ENCODE results near the gene TM9SF2.

Gene TM9SF2

DNA sequence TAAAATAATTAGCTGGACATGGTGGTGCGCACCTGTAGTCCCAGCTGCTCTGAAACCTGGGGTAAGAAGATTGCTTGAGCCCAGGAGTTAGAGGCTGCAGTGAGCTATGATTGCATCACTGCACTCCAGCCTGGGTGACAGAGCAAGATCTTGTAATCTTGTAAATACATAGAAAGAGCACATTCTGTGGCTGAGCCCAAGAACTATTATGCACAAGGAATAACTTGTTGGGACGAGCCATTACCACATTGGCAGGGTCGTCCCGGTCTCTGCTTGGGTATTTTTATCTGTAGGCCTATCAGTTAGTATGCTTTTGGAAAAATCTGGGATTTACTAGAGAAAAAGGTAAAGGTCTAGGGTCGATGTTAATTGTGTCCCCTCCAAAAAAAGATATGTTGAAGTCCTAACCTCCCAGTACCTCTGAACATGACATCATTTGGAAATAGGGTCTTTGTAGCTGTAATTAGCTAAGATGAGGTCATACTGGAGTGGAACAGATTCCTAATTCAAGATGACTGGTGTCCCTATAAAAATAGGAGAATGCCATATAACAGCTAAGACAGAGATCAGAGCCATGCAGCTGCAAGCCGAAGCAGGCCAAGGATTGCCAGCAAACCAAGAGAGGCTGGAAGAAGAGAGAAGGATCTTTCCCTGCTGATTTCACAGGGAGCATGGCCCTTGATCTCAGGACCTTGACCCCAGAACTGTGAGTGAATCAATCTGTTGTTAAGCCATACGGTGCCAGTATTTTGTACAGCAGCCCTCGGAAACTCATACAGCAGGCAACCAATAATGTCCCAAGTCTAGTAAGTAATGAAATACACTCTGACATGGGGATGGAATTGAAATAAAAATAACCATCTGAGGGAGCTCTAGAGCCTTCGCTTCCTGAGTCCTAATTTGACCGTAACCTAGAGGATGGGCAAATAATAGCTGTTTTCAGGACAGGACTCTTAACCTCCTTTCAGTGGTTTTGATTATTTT lies 77.0 kb downstream of the TM9SF2 start:
- TF ChIP-seq, protein P1, sequence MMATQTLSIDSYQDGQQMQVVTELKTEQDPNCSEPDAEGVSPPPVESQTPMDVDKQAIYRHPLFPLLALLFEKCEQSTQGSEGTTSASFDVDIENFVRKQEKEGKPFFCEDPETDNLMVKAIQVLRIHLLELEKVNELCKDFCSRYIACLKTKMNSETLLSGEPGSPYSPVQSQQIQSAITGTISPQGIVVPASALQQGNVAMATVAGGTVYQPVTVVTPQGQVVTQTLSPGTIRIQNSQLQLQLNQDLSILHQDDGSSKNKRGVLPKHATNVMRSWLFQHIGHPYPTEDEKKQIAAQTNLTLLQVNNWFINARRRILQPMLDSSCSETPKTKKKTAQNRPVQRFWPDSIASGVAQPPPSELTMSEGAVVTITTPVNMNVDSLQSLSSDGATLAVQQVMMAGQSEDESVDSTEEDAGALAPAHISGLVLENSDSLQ (IDR thresholded peaks at IDR 0.05): no peak
- TF ChIP-seq L3MBTL2 (conservative IDR thresholded peaks at IDR 0.05): no peak
- TF ChIP-seq SP1 (IDR thresholded peaks at IDR 0.05): no peak
- no peak for TF ChIP-seq NFRKB (IDR thresholded peaks at IDR 0.05)
- TF ChIP-seq ELF4 (IDR thresholded peaks at IDR 0.05): no peak
- TF ChIP-seq SUZ12 (IDR thresholded peaks at IDR 0.05): no peak
- no peak for TF ChIP-seq CTBP1 (IDR thresholded peaks at IDR 0.05; ENCODE audit: borderline replicate concordance)
- no peak for TF ChIP-seq FOXK2 (IDR thresholded peaks at IDR 0.05)
- TF ChIP-seq LEF1 (IDR thresholded peaks at IDR 0.05; ENCODE audit: borderline replicate concordance): no peak
- TF ChIP-seq FOXM1 (IDR thresholded peaks at IDR 0.05; ENCODE audit: borderline replicate concordance): no peak
- TF ChIP-seq TARDBP (IDR thresholded peaks at IDR 0.05): no peak
- no peak for TF ChIP-seq FOXA1 (IDR thresholded peaks at IDR 0.05)
- TF ChIP-seq BHLHE40 (IDR thresholded peaks at IDR 0.05; ENCODE audit: borderline replicate concordance): no peak
- no peak for TF ChIP-seq HDGF (IDR thresholded peaks at IDR 0.05; ENCODE audit: borderline replicate concordance)
- TF ChIP-seq ARNT (IDR thresholded peaks at IDR 0.05): no peak
- TF ChIP-seq ZNF384 (IDR thresholded peaks at IDR 0.05): no peak
- no peak for DNase-seq (ENCODE audit: extremely low spot score)
- CTCF ChIA-PET: interaction anchor here (0.9 to 1.3 kb wide), 2 partner anchors 22 to 32 kb away, joined by 3 to 6 read pairs; no protein-coding TSS in a partner anchor

DNA sequence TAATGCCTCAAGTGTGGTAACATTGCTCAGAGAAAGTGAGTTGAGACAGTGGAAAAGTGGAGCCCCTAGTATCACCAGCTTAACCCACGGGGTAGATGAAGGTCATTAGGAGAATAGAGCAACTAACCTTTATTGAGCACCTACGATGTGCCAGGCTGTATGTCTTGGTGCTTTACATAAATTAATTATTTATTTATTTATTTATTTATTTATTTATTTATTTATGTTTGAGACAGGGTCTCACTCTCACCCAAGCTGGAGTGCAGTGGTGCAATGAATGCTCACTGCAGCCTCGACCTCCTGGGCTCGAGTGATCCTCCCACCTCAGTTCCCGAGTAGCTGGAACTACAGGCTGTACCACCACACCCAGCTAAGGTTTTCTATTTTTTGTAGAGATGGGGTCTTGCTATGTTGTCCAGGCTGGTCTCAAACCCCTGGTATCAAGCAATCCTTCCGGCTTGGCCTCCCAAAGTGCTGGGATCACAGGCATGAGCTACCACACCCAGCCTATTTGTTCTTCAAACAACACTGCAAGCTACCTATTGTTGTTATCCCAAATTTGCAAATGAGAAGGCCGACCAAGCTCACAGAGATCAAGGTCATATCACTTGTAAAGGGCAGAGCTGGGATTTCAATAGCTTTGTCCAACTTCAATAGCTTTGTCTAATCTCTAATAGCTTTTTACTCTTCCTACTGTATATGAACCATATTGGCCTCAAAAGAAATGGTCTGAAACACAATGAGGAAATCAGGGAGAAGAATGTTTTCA lies 79.4 kb downstream of the TM9SF2 start:
- DNase-seq (ENCODE audit: extremely low spot score): no peak
- TF ChIP-seq ELF4 (IDR thresholded peaks at IDR 0.05) (no peak), LEF1 (IDR thresholded peaks at IDR 0.05; ENCODE audit: borderline replicate concordance) (no peak), CTBP1 (IDR thresholded peaks at IDR 0.05; ENCODE audit: borderline replicate concordance) (no peak), FOXK2 (IDR thresholded peaks at IDR 0.05) (no peak), ZNF384 (IDR thresholded peaks at IDR 0.05) (no peak), FOXM1 (IDR thresholded peaks at IDR 0.05; ENCODE audit: borderline replicate concordance) (no peak), SUZ12 (IDR thresholded peaks at IDR 0.05) (no peak), SP1 (IDR thresholded peaks at IDR 0.05) (no peak)
- TF ChIP-seq, protein P1 (IDR thresholded peaks at IDR 0.05): no peak
- ChIA-PET CTCF (no interaction called here), POLR2A (no interaction called here)

More for the DNA sequence above, 77.0 kb downstream of the TM9SF2 start:
- POLR2A ChIA-PET: interaction anchor here (1.1 kb wide), 1 partner anchor 62 kb away, joined by 3 read pairs; no protein-coding TSS in a partner anchor

DNA sequence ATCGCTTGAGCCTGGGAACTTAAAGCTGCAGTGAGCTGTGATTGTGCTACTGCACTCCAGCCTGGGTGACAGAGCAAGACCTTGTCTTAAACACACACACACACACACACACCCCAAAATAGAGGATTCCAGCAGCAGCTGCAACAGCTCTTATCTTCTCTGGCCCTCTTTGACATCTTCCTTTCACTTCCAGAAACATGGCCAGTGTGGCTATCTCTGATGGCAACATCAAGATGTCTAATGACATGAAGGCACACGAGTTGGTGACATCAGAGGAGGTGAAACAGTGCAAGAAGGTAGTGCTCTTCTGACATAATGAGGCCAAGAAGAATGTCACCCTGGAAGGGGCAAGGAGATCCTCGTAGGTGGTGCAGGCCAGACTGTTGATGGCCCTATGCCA lies 81.2 kb downstream of the TM9SF2 start:
- TF ChIP-seq ELF4 (IDR thresholded peaks at IDR 0.05) (no peak), SUZ12 (IDR thresholded peaks at IDR 0.05) (no peak), FOXA1 (IDR thresholded peaks at IDR 0.05) (no peak), NFRKB (IDR thresholded peaks at IDR 0.05) (no peak), TARDBP (IDR thresholded peaks at IDR 0.05) (no peak), SP1 (IDR thresholded peaks at IDR 0.05) (no peak), BHLHE40 (IDR thresholded peaks at IDR 0.05; ENCODE audit: borderline replicate concordance) (no peak), HDGF (IDR thresholded peaks at IDR 0.05; ENCODE audit: borderline replicate concordance) (no peak), FOXM1 (IDR thresholded peaks at IDR 0.05; ENCODE audit: borderline replicate concordance) (no peak), ZNF384 (IDR thresholded peaks at IDR 0.05) (no peak), L3MBTL2 (conservative IDR thresholded peaks at IDR 0.05) (no peak), ARNT (IDR thresholded peaks at IDR 0.05) (no peak), FOXK2 (IDR thresholded peaks at IDR 0.05) (no peak), LEF1 (IDR thresholded peaks at IDR 0.05; ENCODE audit: borderline replicate concordance) (no peak), CTBP1 (IDR thresholded peaks at IDR 0.05; ENCODE audit: borderline replicate concordance) (no peak)
- TF ChIP-seq, protein P1 (IDR thresholded peaks at IDR 0.05): no peak
- DNase-seq (ENCODE audit: extremely low spot score): no peak
- POLR2A ChIA-PET: no interaction called here
- CTCF ChIA-PET: no interaction called here

DNA sequence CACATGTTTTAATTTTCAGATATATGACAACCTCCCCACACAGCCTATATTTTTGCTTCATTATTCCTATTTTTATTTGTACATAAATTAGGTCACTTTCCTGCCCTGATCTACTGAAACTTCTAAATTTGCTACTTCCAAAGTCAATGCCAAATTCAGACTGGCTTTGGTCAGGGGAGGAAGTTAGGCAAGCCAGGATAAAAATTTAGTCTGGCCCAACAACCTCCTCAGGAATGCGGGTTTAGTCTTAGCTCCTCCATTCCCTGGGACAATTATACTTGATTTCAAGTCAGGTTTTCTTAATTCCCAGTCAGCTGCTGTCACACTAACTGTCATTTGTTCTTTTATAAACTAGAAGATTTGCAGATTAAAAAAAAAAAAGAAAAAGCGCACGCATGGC lies 84.3 kb downstream of the TM9SF2 start:
- ChIA-PET POLR2A (no interaction called here), CTCF (no interaction called here)
- DNase-seq (ENCODE audit: extremely low spot score): no peak
- no peak for TF ChIP-seq FOXM1 (IDR thresholded peaks at IDR 0.05; ENCODE audit: borderline replicate concordance)
- no peak for TF ChIP-seq FOXK2 (IDR thresholded peaks at IDR 0.05)
- TF ChIP-seq SP1 (IDR thresholded peaks at IDR 0.05): no peak
- no peak for TF ChIP-seq CTBP1 (IDR thresholded peaks at IDR 0.05; ENCODE audit: borderline replicate concordance)
- TF ChIP-seq LEF1 (IDR thresholded peaks at IDR 0.05; ENCODE audit: borderline replicate concordance): no peak
- no peak for TF ChIP-seq L3MBTL2 (conservative IDR thresholded peaks at IDR 0.05)

DNA sequence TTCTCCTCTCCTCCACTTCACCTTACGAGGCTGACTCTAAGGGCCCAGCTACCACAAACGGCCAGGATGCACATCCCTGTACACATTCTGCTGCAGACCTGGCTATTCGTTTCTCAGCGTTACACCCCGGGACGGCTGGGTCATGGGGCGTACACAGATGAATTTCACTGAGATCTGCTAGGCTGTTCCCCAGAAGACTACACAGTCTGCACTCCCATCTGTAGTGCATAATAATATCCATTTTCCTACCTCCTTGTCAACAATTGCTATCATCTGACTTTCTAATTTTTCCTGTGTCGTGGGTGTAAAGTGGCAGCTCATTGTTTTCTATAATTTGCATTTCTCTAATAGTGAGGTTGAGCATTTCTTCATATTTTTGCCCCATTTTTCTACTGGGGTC lies 85.7 kb downstream of the TM9SF2 start:
- no peak for DNase-seq (ENCODE audit: extremely low spot score)
- ChIA-PET CTCF (interaction anchor here (0.9 kb wide), 1 partner anchor 150 kb away, joined by 7 read pairs; no protein-coding TSS in a partner anchor), POLR2A (no interaction called here)
- no peak for TF ChIP-seq LEF1 (IDR thresholded peaks at IDR 0.05; ENCODE audit: borderline replicate concordance)

All from HEK293T (cell line).